Esophagus squamous epithelium (tissue), 5 donors: ENCODE measurements around the gene PTPN9. TPM values are rescaled to one million over a fixed set of nuclear protein-coding genes. Genes with fewer than 3 reads are reported as not detected.
A peak's percentile ranks its signal among the peaks of the same experiment; 100 is the strongest.

Experiments used
- DNase-seq: peaks from one replicate; lab custom pipeline; 2025; lab: John Stamatoyannopoulos, UW
- H3K27ac ChIP-seq, 4 donors: fragments of 200-600 bp; sonication (generic); one replicate each; pipeline ENCODE4 v1.5.1; 2016 to 2019; ENCODE audit warnings: mild to moderate bottlenecking in 1 of 4
- H3K27me3 ChIP-seq, 4 donors: fragments of 200-600 bp; sonication (generic); 1 replicate in 3 of 4; 2 replicates in 1 of 4; pipeline versions ENCODE4 v1.5.1 to v1.6.0; 2017 to 2021; ENCODE audit warnings: antibody characterized with exemption in 1 of 4
- H3K36me3 ChIP-seq, 3 donors: fragments of 200-600 bp; sonication (generic); one replicate each; pipeline ENCODE4 v1.5.1; 2016 to 2019
- H3K4me1 ChIP-seq, 3 donors: fragments of 200-600 bp; sonication (generic); one replicate each; pipeline ENCODE4 v1.5.1; 2017 to 2019
- H3K4me3 ChIP-seq, 4 donors: fragments of 200-600 bp; sonication (generic); 1 replicate in 3 of 4; 2 replicates in 1 of 4; pipeline ENCODE4 v1.5.1; 2016 to 2019; ENCODE audit warnings: mild to moderate bottlenecking in 2 of 4, moderate library complexity in 1 of 4
- H3K9me3 ChIP-seq, 3 donors: fragments of 200-600 bp; sonication (generic); one replicate each; pipeline ENCODE4 v1.5.1; 2016 to 2019
- CTCF ChIP-seq, 6 experiments: fragments of 450-650 bp in 4 of 6; fragments of 200-600 bp in 2 of 6; sonication (generic) in 2 of 6; IDR thresholded peaks; one replicate each; pipeline ENCODE4 v1.5.1; 2016 to 2019; ENCODE audit warnings: antibody characterized with exemption in 6 of 6, mild to moderate bottlenecking in 4 of 6, moderate library complexity in 4 of 6
- POLR2A ChIP-seq, 4 donors: fragments of 450-650 bp; IDR thresholded peaks; one replicate each; pipeline ENCODE4 v1.6.1; 2017; ENCODE audit warnings: antibody characterized with exemption in 4 of 4, mild to moderate bottlenecking in 4 of 4, moderate library complexity in 3 of 4
- WGBS, 2 donors: methylation state at CpG; one replicate each; pipeline ENCODE4 v1.1.5; 2018; 5-methylcytosine and 5-hydroxymethylcytosine counted together
- intact Hi-C: fragments of 100-400 bp; cut with DNase I; formaldehyde crosslinking; loops from one replicate; pipeline ENCODE4 v1.15.0; 2022
- small RNA-seq, 4 donors: library from RNA; depleted of rRNA; stranded (forward); fragments of <200 nt; gene quantifications; one replicate each; pipeline ENCODE3, GENCODE V24; 2016
- total RNA-seq, 4 donors: library from RNA; depleted of rRNA; stranded (reverse); fragments of >200 nt; gene quantifications; one replicate each; pipeline ENCODE4 v1.1.0, GENCODE V29; 2016
- donor health status: DM: yes; HTN: yes; CAD: no.

Gene PTPN9
- total RNA-seq, 4 donors from 2014 or later = 4.9 to 13.5 (median 8.5) TPM

- intact Hi-C loops = no loop called here
- Histone ChIP-seq H3K36me3 (peaks cover under 1 to 70% (median 12%) of the 10 kb centered on the region in 3 donors), H3K4me1 (peaks cover 0 to 12% (median 0%) of the 10 kb centered on the region in 3 donors), H3K27me3 (no peaks in the 10 kb centered on the region), H3K27ac (no peak overlapping the region), H3K4me3 (no peak overlapping the region), H3K9me3 (no peaks in the 10 kb centered on the region)
- WGBS, 2 donors = 85 to 94% methylated on average over 3 of the region's 3 CpGs
- no peak for TF ChIP-seq POLR2A (IDR thresholded peaks at IDR 0.05)
- TF ChIP-seq CTCF (IDR thresholded peaks at IDR 0.05) = no peak
- no peak for DNase-seq
Measured at GRCh38 chr15:75428152-75428551, 151.0 kb downstream of the PTPN9 start.

GRCh38 chr15:75425966-75426500 is 153.1 kb downstream of the PTPN9 start:
- Histone ChIP-seq H3K4me1 (peaks cover 0 to 6% (median 0%) of the 10 kb centered on the region in 3 donors), H3K36me3 (peaks cover 9 to 90% (median 12%) of the 10 kb centered on the region in 3 donors), H3K27ac (no peak overlapping the region), H3K4me3 (no peak overlapping the region), H3K9me3 (no peaks in the 10 kb centered on the region), H3K27me3 (no peaks in the 10 kb centered on the region)
- no peak for TF ChIP-seq CTCF (IDR thresholded peaks at IDR 0.05)
- TF ChIP-seq POLR2A (IDR thresholded peaks at IDR 0.05) = no peak
- intact Hi-C loops = no loop called here
- 80 to 86% methylated on average over 3 of the region's 3 CpGs for WGBS, 2 donors
- no peak for DNase-seq

GRCh38 chr15:75422554-75422953 is 156.6 kb downstream of the PTPN9 start:
- intact Hi-C loops = no loop called here
- no peaks in the 10 kb centered on the region for H3K27me3 ChIP-seq
- TF ChIP-seq POLR2A (IDR thresholded peaks at IDR 0.05) (no peak), CTCF (IDR thresholded peaks at IDR 0.05) (no peak)
- H3K4me1 ChIP-seq = peaks cover 6 to 26% (median 15%) of the 10 kb centered on the region in 3 donors
- no peak overlapping the region for H3K4me3 ChIP-seq
- whole genome bisulfite sequencing, 2 donors = 83 to 91% methylated on average over 2 to 5 of the region's 5 CpGs
- H3K27ac ChIP-seq = no peak overlapping the region
- H3K9me3 ChIP-seq = no peaks in the 10 kb centered on the region
- DNase-seq = no peak
- peaks cover 9 to 84% (median 10%) of the 10 kb centered on the region in 3 donors for H3K36me3 ChIP-seq

GRCh38 chr15:75420698-75421097 is 158.4 kb downstream of the PTPN9 start:
- TF ChIP-seq POLR2A (IDR thresholded peaks at IDR 0.05) (no peak), CTCF (IDR thresholded peaks at IDR 0.05) (no peak)
- Histone ChIP-seq H3K4me3 (no peak overlapping the region), H3K36me3 (peaks cover 9 to 75% (median 10%) of the 10 kb centered on the region in 3 donors), H3K27ac (peak overlapping the region in 3 of 4 donors; percentile 1 to 55 (median 36)), H3K4me1 (peaks cover 6 to 37% (median 15%) of the 10 kb centered on the region in 3 donors), H3K9me3 (no peaks in the 10 kb centered on the region), H3K27me3 (no peaks in the 10 kb centered on the region)
- no peak for DNase-seq
- intact Hi-C loops = no loop called here

- no peak for TF ChIP-seq POLR2A (IDR thresholded peaks at IDR 0.05)
- no peak for DNase-seq
- Histone ChIP-seq H3K27me3 (no peaks in the 10 kb centered on the region), H3K4me1 (peaks cover 6 to 36% (median 15%) of the 10 kb centered on the region in 3 donors), H3K27ac (peak overlapping the region in 1 of 4 donors; percentile 13), H3K9me3 (no peaks in the 10 kb centered on the region), H3K4me3 (no peak overlapping the region), H3K36me3 (peaks cover under 1 to 77% (median 22%) of the 10 kb centered on the region in 3 donors)
- WGBS, 2 donors = 80 to 82% methylated on average over 1 of the region's 1 CpG
- intact Hi-C loops = no loop called here
Measured at GRCh38 chr15:75416584-75416983, 162.5 kb downstream of the PTPN9 start.

Small RNA genes lying within 50 kb of the gene (small RNA-seq; reads per million reads assigned to genes)
- gene AC105036.1 (0 reads per million in 4 donors), gene AC105036.2 (0 reads per million in 4 donors)

Other genes with a start within 250 kb of the PTPN9 start
- gene COMMD4, start 243.3 kb downstream of the PTPN9 start, total RNA-seq = 10 to 100 TPM; 35.5 to 54.4 (median 44.5) TPM
- 10 to 100 TPM in 2 of 4 donors, 1 to 10 TPM in 2; 7.9 to 58.0 (median 10.9) TPM for gene NEIL1, start 232.3 kb downstream of the PTPN9 start, total RNA-seq
- 100 to 1,000 TPM in 2 of 4 donors, 10 to 100 TPM in 2; 60.3 to 134 (median 83.8) TPM for gene MAN2C1, start 210.7 kb downstream of the PTPN9 start, total RNA-seq
- gene SIN3A, start 127.6 kb downstream of the PTPN9 start, total RNA-seq = 10 to 100 TPM; 22.3 to 49.8 (median 26.0) TPM
- 10 to 100 TPM in 3 of 4 donors, 1 to 10 TPM in 1; 8.7 to 19.1 (median 13.5) TPM for gene SNUPN, start 46.4 kb upstream of the PTPN9 start, total RNA-seq
- gene IMP3, start 60.9 kb upstream of the PTPN9 start, total RNA-seq = 100 to 1,000 TPM; 129 to 173 (median 140) TPM
- 10 to 100 TPM; 20.3 to 36.4 (median 25.9) TPM for gene SNX33, start 68.6 kb upstream of the PTPN9 start, total RNA-seq
- gene CSPG4, start 133.5 kb upstream of the PTPN9 start, total RNA-seq = 10 to 100 TPM in 1 of 4 donors, 1 to 10 TPM in 3; 2.9 to 13.4 (median 4.2) TPM